ENCODE measurements around the gene RASSF6.

DNA sequence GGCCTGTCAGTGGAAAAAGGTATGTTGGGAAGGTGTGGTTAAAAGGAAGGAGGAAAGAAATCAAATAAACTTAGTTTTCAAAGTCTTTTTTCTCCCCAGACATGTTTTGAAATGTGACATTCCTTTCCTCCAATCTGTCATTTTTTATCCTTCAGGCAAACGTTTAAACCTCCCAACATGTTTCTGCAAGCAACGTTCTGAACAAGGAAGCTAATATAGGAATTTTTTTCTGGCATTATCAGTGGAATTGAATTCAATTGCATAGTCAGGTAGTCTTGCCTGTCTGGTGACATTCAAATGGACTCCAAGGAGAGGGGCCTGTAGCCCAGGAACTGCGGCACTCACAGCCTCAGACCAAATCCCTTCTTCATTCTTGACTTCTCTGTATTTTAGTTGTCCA lies 30.0 kb upstream of the RASSF6 start:
- TF ChIP-seq NRF1 (IDR thresholded peaks at IDR 0.05; ENCODE audit: low read depth, low read length) (no peak), JUND (IDR thresholded peaks at IDR 0.05; ENCODE audit: low read length) (no peak), RAD21 (IDR thresholded peaks at IDR 0.05 in 1 of 2, conservative IDR thresholded peaks at IDR 0.05 in 1 of 2; ENCODE audit: low read depth in 2 of 2, low read length in 2 of 2) (no peak), POLR2A (IDR thresholded peaks at IDR 0.05; ENCODE audit: control extremely low read depth in 1 of 2, low read depth in 2 of 2, low read length in 2 of 2) (no peak), CREB1 (IDR thresholded peaks at IDR 0.05) (no peak), TEAD4 (IDR thresholded peaks at IDR 0.05; ENCODE audit: low read depth, low read length) (no peak), RFX5 (IDR thresholded peaks at IDR 0.05; ENCODE audit: borderline replicate concordance, low read depth, low read length) (no peak), POLR2AphosphoS5 (IDR thresholded peaks at IDR 0.05; ENCODE audit: low read depth, low read length) (no peak), JUN (IDR thresholded peaks at IDR 0.05; ENCODE audit: low read depth, low read length) (no peak), BRCA1 (IDR thresholded peaks at IDR 0.05; ENCODE audit: low read depth, low read length) (no peak), BCL11A (IDR thresholded peaks at IDR 0.05; ENCODE audit: low read depth in 2 of 2, low read length in 2 of 2) (no peak)
- TF ChIP-seq, protein P1, sequence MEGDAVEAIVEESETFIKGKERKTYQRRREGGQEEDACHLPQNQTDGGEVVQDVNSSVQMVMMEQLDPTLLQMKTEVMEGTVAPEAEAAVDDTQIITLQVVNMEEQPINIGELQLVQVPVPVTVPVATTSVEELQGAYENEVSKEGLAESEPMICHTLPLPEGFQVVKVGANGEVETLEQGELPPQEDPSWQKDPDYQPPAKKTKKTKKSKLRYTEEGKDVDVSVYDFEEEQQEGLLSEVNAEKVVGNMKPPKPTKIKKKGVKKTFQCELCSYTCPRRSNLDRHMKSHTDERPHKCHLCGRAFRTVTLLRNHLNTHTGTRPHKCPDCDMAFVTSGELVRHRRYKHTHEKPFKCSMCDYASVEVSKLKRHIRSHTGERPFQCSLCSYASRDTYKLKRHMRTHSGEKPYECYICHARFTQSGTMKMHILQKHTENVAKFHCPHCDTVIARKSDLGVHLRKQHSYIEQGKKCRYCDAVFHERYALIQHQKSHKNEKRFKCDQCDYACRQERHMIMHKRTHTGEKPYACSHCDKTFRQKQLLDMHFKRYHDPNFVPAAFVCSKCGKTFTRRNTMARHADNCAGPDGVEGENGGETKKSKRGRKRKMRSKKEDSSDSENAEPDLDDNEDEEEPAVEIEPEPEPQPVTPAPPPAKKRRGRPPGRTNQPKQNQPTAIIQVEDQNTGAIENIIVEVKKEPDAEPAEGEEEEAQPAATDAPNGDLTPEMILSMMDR (IDR thresholded peaks at IDR 0.05; ENCODE audit: control extremely low read depth in 1 of 3, insufficient read depth in 1 of 3, low read depth in 1 of 3, low read length in 3 of 3): no peak
- TF ChIP-seq, protein P2, sequence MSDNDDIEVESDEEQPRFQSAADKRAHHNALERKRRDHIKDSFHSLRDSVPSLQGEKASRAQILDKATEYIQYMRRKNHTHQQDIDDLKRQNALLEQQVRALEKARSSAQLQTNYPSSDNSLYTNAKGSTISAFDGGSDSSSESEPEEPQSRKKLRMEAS (IDR thresholded peaks at IDR 0.05): no peak
- TF ChIP-seq, protein P3, sequence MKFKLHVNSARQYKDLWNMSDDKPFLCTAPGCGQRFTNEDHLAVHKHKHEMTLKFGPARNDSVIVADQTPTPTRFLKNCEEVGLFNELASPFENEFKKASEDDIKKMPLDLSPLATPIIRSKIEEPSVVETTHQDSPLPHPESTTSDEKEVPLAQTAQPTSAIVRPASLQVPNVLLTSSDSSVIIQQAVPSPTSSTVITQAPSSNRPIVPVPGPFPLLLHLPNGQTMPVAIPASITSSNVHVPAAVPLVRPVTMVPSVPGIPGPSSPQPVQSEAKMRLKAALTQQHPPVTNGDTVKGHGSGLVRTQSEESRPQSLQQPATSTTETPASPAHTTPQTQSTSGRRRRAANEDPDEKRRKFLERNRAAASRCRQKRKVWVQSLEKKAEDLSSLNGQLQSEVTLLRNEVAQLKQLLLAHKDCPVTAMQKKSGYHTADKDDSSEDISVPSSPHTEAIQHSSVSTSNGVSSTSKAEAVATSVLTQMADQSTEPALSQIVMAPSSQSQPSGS (IDR thresholded peaks at IDR 0.05; ENCODE audit: low read length): no peak

All from H1 (cell line).